SK-N-SH (cell line): Measurements from ENCODE around the gene PCBP3. TPM values are rescaled to one million over a fixed set of nuclear protein-coding genes. Genes with fewer than 3 reads are reported as not detected.

ENCODE experiments used
- CTCF ChIA-PET: fragments of 300-600, 350-600 bp; formaldehyde crosslinking; extraction: SDS; loops from one replicate; lab custom pipeline; 2021; lab: Yijun Ruan, JAX
- POLR2A ChIA-PET: fragments of 350-600 bp; sonication (Branson Sonifier 250); formaldehyde crosslinking; extraction: SDS; loops from one replicate; lab custom pipeline; 2020; ENCODE audit warnings: antibody characterized with exemption, inconsistent platforms; lab: Yijun Ruan, JAX
- DNase-seq: peaks from one replicate; pipeline ENCODE4 v3.0.0; 2012
- H2AFZ ChIP-seq: fragments of 200-600 bp; sonication (generic); 2 replicates; pipeline ENCODE4 v1.8.1; 2016; ENCODE audit warnings: antibody characterized with exemption, mild to moderate bottlenecking, low read depth
- H3F3A ChIP-seq: fragments of 200-600 bp; sonication (generic); replicated peaks from 2 replicates; pipeline ENCODE3; 2016; ENCODE audit warnings: antibody characterized with exemption, mild to moderate bottlenecking; ENCODE audit not compliant: insufficient read depth
- H3K27ac ChIP-seq, 2 experiments: fragments of 200-500 bp in 1 of 2; fragments of 200-600 bp in 1 of 2; sonication (Bioruptor generic) in 1 of 2; sonication (generic), shearing (Covaris generic) in 1 of 2; 2 replicates each; pipeline versions ENCODE4 v1.5.1 to v1.6.1; 2014 to 2016; ENCODE audit warnings: low read depth in 2 of 2, inconsistent platforms in 1 of 2, low read length in 1 of 2, mild to moderate bottlenecking in 1 of 2, mixed read lengths in 1 of 2
- H3K27me3 ChIP-seq: fragments of 200-600 bp; sonication (generic), shearing (Covaris generic); 2 replicates; pipeline ENCODE4 v1.6.1; 2016; ENCODE audit warnings: mixed run types; ENCODE audit not compliant: insufficient read depth
- H3K36me3 ChIP-seq, 2 experiments: fragments of 200-500 bp in 1 of 2; fragments of 200-600 bp in 1 of 2; sonication (Bioruptor generic) in 1 of 2; sonication (generic) in 1 of 2; replicated peaks in 1 of 2; 2 replicates each; pipeline versions ENCODE3 to v1.5.1; 2014 to 2016; ENCODE audit warnings: low read length in 1 of 2, mild to moderate bottlenecking in 1 of 2; ENCODE audit not compliant: insufficient read depth in 2 of 2, control insufficient read depth in 1 of 2
- H3K4me1 ChIP-seq, 2 experiments: fragments of 200-500 bp in 1 of 2; fragments of 200-600 bp in 1 of 2; sonication (Bioruptor generic) in 1 of 2; sonication (generic), shearing (Covaris generic) in 1 of 2; 2 replicates each; pipeline versions ENCODE4 v1.5.1 to v1.6.1; 2014 to 2016; ENCODE audit warnings: low read depth in 1 of 2, low read length in 1 of 2, mixed run types in 1 of 2; ENCODE audit not compliant: insufficient read depth in 2 of 2, control insufficient read depth in 1 of 2
- H3K4me2 ChIP-seq: fragments of 200-600 bp; sonication (generic), shearing (Covaris generic); 2 replicates; pipeline ENCODE4 v1.6.1; 2017; ENCODE audit warnings: mixed run types
- H3K4me3 ChIP-seq, 2 experiments: fragments of 200-500 bp in 1 of 2; fragments of 200-600 bp in 1 of 2; sonication (Bioruptor generic) in 1 of 2; sonication (generic), shearing (Covaris generic) in 1 of 2; 2 replicates each; pipeline versions ENCODE4 v1.5.1 to v1.8.1; 2014 to 2016; ENCODE audit warnings: low read depth in 2 of 2, inconsistent platforms in 1 of 2, low read length in 1 of 2, mild to moderate bottlenecking in 1 of 2, mixed read lengths in 1 of 2, moderate library complexity in 1 of 2
- H3K79me2 ChIP-seq: fragments of 200-600 bp; sonication (generic); 2 replicates; pipeline ENCODE4 v1.8.1; 2017; ENCODE audit warnings: mild to moderate bottlenecking; ENCODE audit not compliant: insufficient read depth
- H3K9ac ChIP-seq: fragments of 200-600 bp; sonication (generic); 2 replicates; pipeline ENCODE4 v1.6.1; 2017; ENCODE audit warnings: mixed run types
- H3K9me2 ChIP-seq: fragments of 200-600 bp; sonication (generic); 2 replicates; pipeline ENCODE4 v1.6.1; 2017; ENCODE audit warnings: mixed run types
- H3K9me3 ChIP-seq: fragments of 200-600 bp; sonication (generic); 2 replicates; pipeline ENCODE4 v1.6.1; 2017; ENCODE audit warnings: mixed run types, mild to moderate bottlenecking, moderate library complexity
- H4K20me1 ChIP-seq: fragments of 200-600 bp; sonication (generic); 2 replicates; pipeline ENCODE4 v1.6.1; 2017; ENCODE audit warnings: mild to moderate bottlenecking, mixed run types; ENCODE audit not compliant: insufficient read depth
- EP300 ChIP-seq, 2 experiments: IDR thresholded peaks; 2 replicates each; pipeline versions ENCODE4 v1.4.0 to v1.6.1; 2012; ENCODE audit warnings: borderline replicate concordance in 1 of 2, low read depth in 1 of 2, low read length in 1 of 2
- EZH2phosphoT487 ChIP-seq: fragments of 200-600 bp; sonication (generic); IDR thresholded peaks from 2 replicates; pipeline ENCODE4 v1.6.1; 2017; ENCODE audit warnings: low read depth, mixed run types, mild to moderate bottlenecking, antibody characterized with exemption, moderate library complexity, borderline replicate concordance
- FOXM1 ChIP-seq: IDR thresholded peaks from 2 replicates; pipeline ENCODE4 v1.4.0; 2012; ENCODE audit warnings: low read depth, mild to moderate bottlenecking
- GATA2 ChIP-seq: sonication (generic); formaldehyde crosslinking; IDR thresholded peaks from 2 replicates; pipeline ENCODE4 v1.5.0; 2020; ENCODE audit warnings: mild to moderate bottlenecking, missing genetic modification reagents
- NRF1 ChIP-seq: IDR thresholded peaks from 2 replicates; pipeline ENCODE4 v1.6.1; 2012; ENCODE audit warnings: low read depth, mild to moderate bottlenecking, low read length
- RCOR1 ChIP-seq: fragments of 150-350 bp; IDR thresholded peaks from 2 replicates; pipeline ENCODE4 v1.6.1; 2017; ENCODE audit warnings: antibody characterized with exemption, low read length
- WGBS: methylation state at CpG from one replicate; pipeline ENCODE4 v1.1.6; 2017; ENCODE audit warnings: low lambda C conversion rate; 5-methylcytosine and 5-hydroxymethylcytosine counted together
- polyA plus RNA-seq, 3 experiments: library from polyadenylated mRNA; depleted of rRNA; stranded (reverse); fragments of >200 nt; gene quantifications; 2 replicates each; pipeline ENCODE4 v1.2.3, GENCODE V29; 2012
- TF ChIP-seq, protein P1 (sequence below): IDR thresholded peaks from 2 replicates; pipeline ENCODE4 v1.4.0; 2012; ENCODE audit warnings: low read depth
- TF ChIP-seq, protein P2 (sequence below): IDR thresholded peaks from 2 replicates; pipeline ENCODE4 v1.4.0; 2012; ENCODE audit warnings: low read depth, borderline replicate concordance
- TF ChIP-seq, protein P3 (sequence below): IDR thresholded peaks from 2 replicates; pipeline ENCODE4 v1.6.1; 2012; ENCODE audit warnings: mild to moderate bottlenecking, low read depth, low read length, moderate library complexity

Gene PCBP3
- polyA plus RNA-seq, 1 of the 3 experiments (the other 2 are of a cell fraction) = 9.5 TPM

DNA sequence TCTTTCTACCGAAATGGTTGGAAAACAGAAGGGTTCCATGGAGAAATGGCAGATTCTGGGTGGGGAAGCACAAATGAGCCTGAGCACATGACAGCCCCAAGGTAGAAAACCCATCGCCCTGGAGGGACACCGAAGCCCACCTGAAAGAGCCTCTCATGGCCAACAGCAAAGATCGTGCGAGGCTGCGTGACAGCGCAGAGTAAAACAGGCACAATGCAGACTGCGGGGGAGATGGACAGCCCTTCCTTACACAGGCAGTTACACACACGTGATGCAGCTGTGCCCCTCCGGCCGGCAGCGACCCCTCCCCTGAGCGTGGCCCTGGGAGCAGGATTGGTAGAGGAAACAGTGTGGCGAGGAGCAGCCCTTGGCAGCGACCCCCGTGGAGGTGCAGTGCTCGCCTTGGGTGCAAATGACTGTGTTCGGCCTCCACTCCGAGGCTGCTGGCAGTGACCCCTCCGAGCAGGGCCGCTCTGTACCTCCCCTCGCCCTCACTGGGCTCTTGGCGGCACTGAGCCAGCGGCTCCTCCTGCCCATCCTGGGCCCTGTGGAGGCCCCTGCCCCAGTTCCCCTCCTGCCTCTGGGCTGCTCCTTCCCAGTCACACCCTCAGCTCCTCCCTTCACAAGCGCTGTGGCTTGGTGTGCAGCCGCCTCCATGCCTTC, 217.1 kb downstream of the PCBP3 start:
- Histone ChIP-seq H3K4me1 (peaks cover 14 to 24% of the 10 kb centered on the region in 2 experiments; a peak in 3 of 4 replicates), H3K27me3 (no peaks in the 10 kb centered on the region), H3K4me2 (no peak overlapping the region), H3K36me3 (peaks cover 0 to 3% of the 10 kb centered on the region in 2 experiments), H2AFZ (no peak overlapping the region), H3K9me3 (no peaks in the 10 kb centered on the region), H3K9me2 (no peaks in the 10 kb centered on the region), H3K4me3 (no peak overlapping the region), H3F3A (peaks cover 13% of the 10 kb centered on the region), H4K20me1 (no peaks in the 10 kb centered on the region), H3K27ac (no peak overlapping the region; a peak in 1 of 4 replicates), H3K79me2 (no peaks in the 10 kb centered on the region), H3K9ac (no peak overlapping the region)
- TF ChIP-seq, protein P1, sequence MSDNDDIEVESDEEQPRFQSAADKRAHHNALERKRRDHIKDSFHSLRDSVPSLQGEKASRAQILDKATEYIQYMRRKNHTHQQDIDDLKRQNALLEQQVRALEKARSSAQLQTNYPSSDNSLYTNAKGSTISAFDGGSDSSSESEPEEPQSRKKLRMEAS = no peak
- TF ChIP-seq, protein P2, sequence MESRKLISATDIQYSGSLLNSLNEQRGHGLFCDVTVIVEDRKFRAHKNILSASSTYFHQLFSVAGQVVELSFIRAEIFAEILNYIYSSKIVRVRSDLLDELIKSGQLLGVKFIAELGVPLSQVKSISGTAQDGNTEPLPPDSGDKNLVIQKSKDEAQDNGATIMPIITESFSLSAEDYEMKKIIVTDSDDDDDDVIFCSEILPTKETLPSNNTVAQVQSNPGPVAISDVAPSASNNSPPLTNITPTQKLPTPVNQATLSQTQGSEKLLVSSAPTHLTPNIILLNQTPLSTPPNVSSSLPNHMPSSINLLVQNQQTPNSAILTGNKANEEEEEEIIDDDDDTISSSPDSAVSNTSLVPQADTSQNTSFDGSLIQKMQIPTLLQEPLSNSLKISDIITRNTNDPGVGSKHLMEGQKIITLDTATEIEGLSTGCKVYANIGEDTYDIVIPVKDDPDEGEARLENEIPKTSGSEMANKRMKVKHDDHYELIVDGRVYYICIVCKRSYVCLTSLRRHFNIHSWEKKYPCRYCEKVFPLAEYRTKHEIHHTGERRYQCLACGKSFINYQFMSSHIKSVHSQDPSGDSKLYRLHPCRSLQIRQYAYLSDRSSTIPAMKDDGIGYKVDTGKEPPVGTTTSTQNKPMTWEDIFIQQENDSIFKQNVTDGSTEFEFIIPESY = no peak
- TF ChIP-seq RCOR1 (no peak), EZH2phosphoT487 (no peak), NRF1 (no peak), GATA2 (no peak), FOXM1 (no peak), EP300 (IDR thresholded peaks at IDR 0.05; ENCODE audit: borderline replicate concordance in 1 of 2, low read depth in 1 of 2, low read length in 1 of 2) (no peak)
- TF ChIP-seq, protein P3, sequence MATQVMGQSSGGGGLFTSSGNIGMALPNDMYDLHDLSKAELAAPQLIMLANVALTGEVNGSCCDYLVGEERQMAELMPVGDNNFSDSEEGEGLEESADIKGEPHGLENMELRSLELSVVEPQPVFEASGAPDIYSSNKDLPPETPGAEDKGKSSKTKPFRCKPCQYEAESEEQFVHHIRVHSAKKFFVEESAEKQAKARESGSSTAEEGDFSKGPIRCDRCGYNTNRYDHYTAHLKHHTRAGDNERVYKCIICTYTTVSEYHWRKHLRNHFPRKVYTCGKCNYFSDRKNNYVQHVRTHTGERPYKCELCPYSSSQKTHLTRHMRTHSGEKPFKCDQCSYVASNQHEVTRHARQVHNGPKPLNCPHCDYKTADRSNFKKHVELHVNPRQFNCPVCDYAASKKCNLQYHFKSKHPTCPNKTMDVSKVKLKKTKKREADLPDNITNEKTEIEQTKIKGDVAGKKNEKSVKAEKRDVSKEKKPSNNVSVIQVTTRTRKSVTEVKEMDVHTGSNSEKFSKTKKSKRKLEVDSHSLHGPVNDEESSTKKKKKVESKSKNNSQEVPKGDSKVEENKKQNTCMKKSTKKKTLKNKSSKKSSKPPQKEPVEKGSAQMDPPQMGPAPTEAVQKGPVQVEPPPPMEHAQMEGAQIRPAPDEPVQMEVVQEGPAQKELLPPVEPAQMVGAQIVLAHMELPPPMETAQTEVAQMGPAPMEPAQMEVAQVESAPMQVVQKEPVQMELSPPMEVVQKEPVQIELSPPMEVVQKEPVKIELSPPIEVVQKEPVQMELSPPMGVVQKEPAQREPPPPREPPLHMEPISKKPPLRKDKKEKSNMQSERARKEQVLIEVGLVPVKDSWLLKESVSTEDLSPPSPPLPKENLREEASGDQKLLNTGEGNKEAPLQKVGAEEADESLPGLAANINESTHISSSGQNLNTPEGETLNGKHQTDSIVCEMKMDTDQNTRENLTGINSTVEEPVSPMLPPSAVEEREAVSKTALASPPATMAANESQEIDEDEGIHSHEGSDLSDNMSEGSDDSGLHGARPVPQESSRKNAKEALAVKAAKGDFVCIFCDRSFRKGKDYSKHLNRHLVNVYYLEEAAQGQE = no peak
- CTCF ChIA-PET = interaction anchor here (1.2 to 1.9 kb wide), 3 partner anchors 10 to 16 kb away, joined by 3 to 7 read pairs (median 3); no protein-coding TSS in a partner anchor
- 95% methylated on average over 8 of the region's 26 CpGs for WGBS
- POLR2A ChIA-PET = no interaction called here
- DNase-seq = no peak
